Lower leg skin (tissue), 3 donors: Measurements from ENCODE around the gene METTL4.

Source experiments
- CTCF ChIP-seq, 3 donors: fragments of 450-650 bp; IDR thresholded peaks; one replicate each; pipeline ENCODE4 v1.5.1; 2016; ENCODE audit warnings: antibody characterized with exemption in 3 of 3, mild to moderate bottlenecking in 3 of 3, moderate library complexity in 2 of 3
- POLR2A ChIP-seq, 2 donors: fragments of 450-650 bp; IDR thresholded peaks; one replicate each; pipeline ENCODE4 v1.6.1; 2016 to 2017; ENCODE audit warnings: antibody characterized with exemption in 2 of 2, mild to moderate bottlenecking in 1 of 2, moderate library complexity in 1 of 2

- no peak for TF ChIP-seq CTCF (IDR thresholded peaks at IDR 0.05)
- no peak for TF ChIP-seq POLR2A (IDR thresholded peaks at IDR 0.05)
These were observed 19.0 kb upstream of the METTL4 start for GRCh38 chr18:2590303-2590702.
